IPS-15b (cell line): ENCODE data around the gene CLEC4M.

ENCODE experiments used
- H3K27me3 ChIP-seq: one replicate; pipeline ENCODE4 v1.6.1; 2013; ENCODE audit warnings: low read length; ENCODE audit not compliant: control insufficient read depth, insufficient read depth
- H3K36me3 ChIP-seq: one replicate; pipeline ENCODE4 v1.6.1; 2013; ENCODE audit warnings: low read length; ENCODE audit not compliant: control insufficient read depth, insufficient read depth
- H3K4me1 ChIP-seq: one replicate; pipeline ENCODE4 v1.6.1; 2013; ENCODE audit warnings: mild to moderate bottlenecking, low read length; ENCODE audit not compliant: control insufficient read depth, insufficient read depth
- H3K4me3 ChIP-seq: one replicate; pipeline ENCODE4 v1.5.1; 2013; ENCODE audit warnings: low read depth, low read length
- H3K9ac ChIP-seq: one replicate; pipeline ENCODE4 v1.6.1; 2013; ENCODE audit warnings: low read depth, mild to moderate bottlenecking, low read length
- H3K9me3 ChIP-seq: one replicate; pipeline ENCODE4 v1.6.1; 2013; ENCODE audit warnings: mild to moderate bottlenecking, low read length; ENCODE audit not compliant: control insufficient read depth, insufficient read depth

CLEC4M gene

GRCh38 chr19:7732045-7732444 lies 31.0 kb upstream of the CLEC4M start, which contains the start of gene CLEC4G:
Gene CLEC4G, minus strand, starts transcription at chr19:7732110. Its CDS starts 8 bp downstream, at chr19:7732102.
- H3K4me1 ChIP-seq, result peaks cover 4% of the 10 kb centered on the region
- peaks cover 55% of the 10 kb centered on the region for H3K27me3 ChIP-seq
- no peaks in the 10 kb centered on the region for H3K36me3 ChIP-seq
- H3K4me3 ChIP-seq, result no peak within 1 kb of the TSS
- no peak within 1 kb of the TSS for H3K9ac ChIP-seq
- no peaks in the 10 kb centered on the region for H3K9me3 ChIP-seq

GRCh38 chr19:7733376-7733775 lies 29.7 kb upstream of the CLEC4M start:
- Histone ChIP-seq H3K9ac (no peak overlapping the region), H3K4me1 (peaks cover 4% of the 10 kb centered on the region), H3K4me3 (no peak overlapping the region), H3K36me3 (no peaks in the 10 kb centered on the region), H3K9me3 (no peaks in the 10 kb centered on the region), H3K27me3 (peaks cover 47% of the 10 kb centered on the region)

GRCh38 chr19:7734220-7735203 lies 28.5 kb upstream of the CLEC4M start:
- Histone ChIP-seq H3K4me3 (no peak overlapping the region), H3K36me3 (no peaks in the 10 kb centered on the region), H3K4me1 (no peaks in the 10 kb centered on the region), H3K9ac (no peak overlapping the region), H3K9me3 (no peaks in the 10 kb centered on the region), H3K27me3 (peaks cover 36% of the 10 kb centered on the region)

- peaks cover 26% of the 10 kb centered on the region for H3K27me3 ChIP-seq
Observed at GRCh38 chr19:7736148-7736547, 26.9 kb upstream of the CLEC4M start.

GRCh38 chr19:7737215-7737614 lies 25.8 kb upstream of the CLEC4M start:
- Histone ChIP-seq H3K9ac (no peak overlapping the region), H3K36me3 (no peaks in the 10 kb centered on the region), H3K9me3 (no peaks in the 10 kb centered on the region), H3K4me1 (no peaks in the 10 kb centered on the region), H3K4me3 (no peak overlapping the region), H3K27me3 (peaks cover 16% of the 10 kb centered on the region)

More at GRCh38 chr19:7736148-7736547, 26.9 kb upstream of the CLEC4M start:
- no peaks in the 10 kb centered on the region for H3K4me1 ChIP-seq
- no peaks in the 10 kb centered on the region for H3K9me3 ChIP-seq
- no peak overlapping the region for H3K4me3 ChIP-seq
- H3K36me3 ChIP-seq, result no peaks in the 10 kb centered on the region
- no peak overlapping the region for H3K9ac ChIP-seq

GRCh38 chr19:7738023-7738422 lies 25.0 kb upstream of the CLEC4M start:
- H3K9me3 ChIP-seq, result no peaks in the 10 kb centered on the region
- H3K4me3 ChIP-seq, result no peak overlapping the region
- H3K9ac ChIP-seq, result no peak overlapping the region
- H3K36me3 ChIP-seq, result no peaks in the 10 kb centered on the region
- H3K4me1 ChIP-seq, result no peaks in the 10 kb centered on the region
- H3K27me3 ChIP-seq, result peaks cover 13% of the 10 kb centered on the region

GRCh38 chr19:7739211-7739755 lies 23.8 kb upstream of the CLEC4M start:
- H3K27me3 ChIP-seq, result peaks cover 10% of the 10 kb centered on the region
- H3K9me3 ChIP-seq, result no peaks in the 10 kb centered on the region
- H3K36me3 ChIP-seq, result no peaks in the 10 kb centered on the region
- H3K4me1 ChIP-seq, result no peaks in the 10 kb centered on the region
- H3K4me3 ChIP-seq, result no peak overlapping the region
- H3K9ac ChIP-seq, result no peak overlapping the region

GRCh38 chr19:7739801-7740681 lies 23.0 kb upstream of the CLEC4M start:
- no peaks in the 10 kb centered on the region for H3K36me3 ChIP-seq
- peaks cover 6% of the 10 kb centered on the region for H3K27me3 ChIP-seq
- H3K4me3 ChIP-seq, result no peak overlapping the region
- H3K9me3 ChIP-seq, result no peaks in the 10 kb centered on the region
- no peak overlapping the region for H3K9ac ChIP-seq
- no peaks in the 10 kb centered on the region for H3K4me1 ChIP-seq

- Histone ChIP-seq H3K4me1 (no peaks in the 10 kb centered on the region), H3K4me3 (no peak overlapping the region), H3K36me3 (no peaks in the 10 kb centered on the region), H3K9ac (no peak overlapping the region), H3K9me3 (no peaks in the 10 kb centered on the region), H3K27me3 (peaks cover 5% of the 10 kb centered on the region)
Observed at GRCh38 chr19:7740682-7741054, 22.4 kb upstream of the CLEC4M start.

GRCh38 chr19:7742575-7742974 lies 20.5 kb upstream of the CLEC4M start:
- no peaks in the 10 kb centered on the region for H3K9me3 ChIP-seq
- no peaks in the 10 kb centered on the region for H3K36me3 ChIP-seq
- H3K4me3 ChIP-seq, result no peak overlapping the region
- H3K4me1 ChIP-seq, result peaks cover 4% of the 10 kb centered on the region
- peaks cover 2% of the 10 kb centered on the region for H3K27me3 ChIP-seq
- H3K9ac ChIP-seq, result no peak overlapping the region

GRCh38 chr19:7742991-7743390 lies 20.1 kb upstream of the CLEC4M start:
- no peak overlapping the region for H3K9ac ChIP-seq
- peaks cover 4% of the 10 kb centered on the region for H3K4me1 ChIP-seq
- H3K4me3 ChIP-seq, result no peak overlapping the region
- H3K9me3 ChIP-seq, result no peaks in the 10 kb centered on the region
- no peaks in the 10 kb centered on the region for H3K36me3 ChIP-seq
- H3K27me3 ChIP-seq, result peaks cover 2% of the 10 kb centered on the region
